ENCODE data around the gene MKI67. TPM values are rescaled to one million over a fixed set of nuclear protein-coding genes. Genes with fewer than 3 reads are reported as not detected.
A peak's percentile ranks its signal among the peaks of the same experiment; 100 is the strongest.
"Not testable (repeated sequence)": the region's sequence is repeated elsewhere in the genome, so short reads cannot be mapped to it uniquely, and the experiment has no call there.

The MKI67 gene, protein sequence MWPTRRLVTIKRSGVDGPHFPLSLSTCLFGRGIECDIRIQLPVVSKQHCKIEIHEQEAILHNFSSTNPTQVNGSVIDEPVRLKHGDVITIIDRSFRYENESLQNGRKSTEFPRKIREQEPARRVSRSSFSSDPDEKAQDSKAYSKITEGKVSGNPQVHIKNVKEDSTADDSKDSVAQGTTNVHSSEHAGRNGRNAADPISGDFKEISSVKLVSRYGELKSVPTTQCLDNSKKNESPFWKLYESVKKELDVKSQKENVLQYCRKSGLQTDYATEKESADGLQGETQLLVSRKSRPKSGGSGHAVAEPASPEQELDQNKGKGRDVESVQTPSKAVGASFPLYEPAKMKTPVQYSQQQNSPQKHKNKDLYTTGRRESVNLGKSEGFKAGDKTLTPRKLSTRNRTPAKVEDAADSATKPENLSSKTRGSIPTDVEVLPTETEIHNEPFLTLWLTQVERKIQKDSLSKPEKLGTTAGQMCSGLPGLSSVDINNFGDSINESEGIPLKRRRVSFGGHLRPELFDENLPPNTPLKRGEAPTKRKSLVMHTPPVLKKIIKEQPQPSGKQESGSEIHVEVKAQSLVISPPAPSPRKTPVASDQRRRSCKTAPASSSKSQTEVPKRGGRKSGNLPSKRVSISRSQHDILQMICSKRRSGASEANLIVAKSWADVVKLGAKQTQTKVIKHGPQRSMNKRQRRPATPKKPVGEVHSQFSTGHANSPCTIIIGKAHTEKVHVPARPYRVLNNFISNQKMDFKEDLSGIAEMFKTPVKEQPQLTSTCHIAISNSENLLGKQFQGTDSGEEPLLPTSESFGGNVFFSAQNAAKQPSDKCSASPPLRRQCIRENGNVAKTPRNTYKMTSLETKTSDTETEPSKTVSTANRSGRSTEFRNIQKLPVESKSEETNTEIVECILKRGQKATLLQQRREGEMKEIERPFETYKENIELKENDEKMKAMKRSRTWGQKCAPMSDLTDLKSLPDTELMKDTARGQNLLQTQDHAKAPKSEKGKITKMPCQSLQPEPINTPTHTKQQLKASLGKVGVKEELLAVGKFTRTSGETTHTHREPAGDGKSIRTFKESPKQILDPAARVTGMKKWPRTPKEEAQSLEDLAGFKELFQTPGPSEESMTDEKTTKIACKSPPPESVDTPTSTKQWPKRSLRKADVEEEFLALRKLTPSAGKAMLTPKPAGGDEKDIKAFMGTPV (N-terminal part only)
- total RNA-seq = 1.2 TPM

DNA sequence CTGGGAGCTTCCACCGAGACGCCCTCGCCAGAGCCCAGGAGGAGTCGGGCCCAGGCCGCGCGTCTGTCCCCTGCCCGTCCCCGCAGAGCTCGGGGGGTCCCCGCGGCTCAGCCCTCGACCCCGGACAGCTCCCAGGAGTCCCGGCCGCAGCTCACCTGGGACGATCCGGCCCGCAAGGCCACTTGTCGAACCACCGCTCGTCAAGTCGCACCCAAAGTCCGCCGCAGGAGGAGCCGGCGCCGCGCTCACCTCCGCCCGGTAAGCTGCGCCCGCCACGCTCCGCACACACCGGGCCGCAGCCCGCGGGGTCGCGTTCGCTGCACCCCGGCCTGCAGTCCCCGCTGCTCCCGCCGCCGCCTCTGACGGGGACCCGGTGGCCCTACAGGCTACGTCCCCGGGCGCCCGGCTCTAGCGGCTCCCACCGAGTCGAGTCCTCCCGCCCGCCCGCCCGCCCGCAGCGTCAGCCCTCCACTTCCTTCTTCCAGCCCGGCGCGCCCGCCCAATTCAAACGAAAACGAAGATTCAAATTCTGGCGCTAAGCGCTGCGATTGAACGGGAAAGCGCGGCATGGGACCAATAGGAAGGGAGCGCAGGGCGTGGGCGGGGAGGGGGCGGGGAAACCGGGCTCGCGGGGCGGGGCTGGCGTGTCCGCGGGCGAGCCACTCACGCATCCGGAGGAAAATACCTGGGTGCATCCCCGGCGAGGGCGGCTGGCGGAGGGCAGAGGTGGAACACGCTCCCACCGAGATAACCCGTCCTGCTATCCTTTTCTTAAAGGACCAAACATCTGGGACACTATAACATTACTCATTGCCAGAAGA lies at the start of gene MKI67:
MKI67 (minus strand) TSS at position 480 of the 821 bp plus-strand sequence. CDS start 756 bp downstream, outside the sequence.
- DNase-seq (ENCODE audit: low spot score in 2 of 2) (peak; percentile 81 to 92), FAIRE-seq (no peak)

DNA sequence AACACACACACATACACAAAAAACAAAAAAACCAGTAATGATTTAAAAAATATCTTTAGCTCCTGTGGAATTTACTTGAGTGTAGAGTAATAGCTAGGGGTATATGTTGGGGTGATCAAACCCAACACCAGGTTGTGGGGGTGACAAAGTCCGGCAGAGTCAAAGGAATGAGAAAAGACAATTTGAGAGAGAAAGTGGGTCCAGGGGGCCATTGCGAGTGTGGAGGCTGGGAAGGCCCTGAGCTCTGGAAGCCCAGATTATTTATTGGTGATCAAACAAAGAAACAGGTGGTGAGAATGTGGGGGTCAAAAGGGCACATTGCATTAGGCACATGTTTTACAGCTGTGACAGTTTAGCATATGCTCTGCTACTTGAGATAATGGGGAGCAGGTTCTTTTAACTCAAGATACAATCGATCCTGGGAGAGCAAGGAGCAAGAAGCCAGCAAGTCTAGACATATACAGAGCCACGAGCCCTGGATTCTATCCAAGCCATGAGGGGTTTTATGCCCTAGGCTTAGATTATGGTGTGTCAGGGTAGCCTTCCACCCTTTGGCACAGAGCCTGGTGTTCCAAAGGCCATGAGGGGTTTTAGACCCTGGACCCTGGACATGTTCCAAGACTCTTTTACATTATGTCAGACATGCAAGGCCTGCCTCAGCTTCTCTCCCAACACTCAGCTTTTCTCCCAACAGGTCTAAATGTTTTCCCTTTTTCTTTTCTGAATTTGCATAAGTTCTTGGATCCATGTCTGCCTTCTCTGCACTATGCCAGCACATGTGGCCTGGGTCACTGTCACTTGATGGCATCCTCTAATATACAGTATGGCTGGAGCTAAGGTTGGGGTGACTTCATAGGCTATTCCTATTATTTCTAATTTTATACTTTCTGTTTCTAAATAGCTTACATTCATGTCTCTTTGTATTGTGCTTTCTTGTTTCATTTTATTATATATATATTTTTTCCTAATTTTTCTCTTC lies 48.6 kb upstream of the MKI67 start:
- FAIRE-seq = no peak
- DNase-seq (ENCODE audit: low spot score in 2 of 2) = no peak

DNA sequence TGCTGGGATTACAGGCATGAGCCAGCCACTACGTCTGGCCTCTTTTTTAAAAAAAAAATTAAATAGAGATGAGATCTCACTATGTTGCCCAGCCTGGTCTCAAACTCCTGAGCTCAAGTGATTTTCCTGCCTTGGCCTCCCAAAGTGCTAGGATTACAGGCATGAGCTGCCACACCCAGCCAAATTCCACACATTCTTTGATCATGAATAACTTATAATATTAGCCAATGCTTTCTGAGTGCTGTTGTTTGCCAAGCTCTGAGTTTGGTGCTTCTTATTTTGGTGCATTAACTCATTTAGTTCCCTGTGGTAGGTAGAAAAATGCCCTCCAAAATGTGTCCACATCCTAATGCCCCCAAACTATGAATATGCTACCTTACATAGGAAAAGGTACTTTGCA lies 47.2 kb upstream of the MKI67 start:
- DNase-seq (ENCODE audit: low spot score in 2 of 2) = no peak
- FAIRE-seq = no peak

DNA sequence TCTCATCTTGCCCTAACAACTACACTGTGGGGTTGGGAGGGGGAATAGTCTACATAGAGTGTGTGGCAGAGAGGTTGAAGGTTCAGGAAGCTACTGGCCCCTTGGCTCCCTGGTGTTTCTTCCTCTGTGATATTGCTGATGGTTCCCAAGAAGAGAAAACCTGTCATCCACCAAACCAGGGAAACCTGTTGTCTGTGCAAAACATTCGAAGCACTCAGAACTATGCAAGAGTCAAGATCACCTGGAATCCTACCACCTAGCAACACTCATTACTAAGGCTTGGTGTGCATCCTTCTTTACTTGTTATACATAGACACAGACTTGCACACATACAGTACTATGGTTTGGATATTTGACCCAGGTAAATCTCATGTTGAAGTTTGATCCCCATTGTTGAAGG lies 46.5 kb upstream of the MKI67 start:
- FAIRE-seq = no peak
- no peak for DNase-seq (ENCODE audit: low spot score in 2 of 2)

DNA sequence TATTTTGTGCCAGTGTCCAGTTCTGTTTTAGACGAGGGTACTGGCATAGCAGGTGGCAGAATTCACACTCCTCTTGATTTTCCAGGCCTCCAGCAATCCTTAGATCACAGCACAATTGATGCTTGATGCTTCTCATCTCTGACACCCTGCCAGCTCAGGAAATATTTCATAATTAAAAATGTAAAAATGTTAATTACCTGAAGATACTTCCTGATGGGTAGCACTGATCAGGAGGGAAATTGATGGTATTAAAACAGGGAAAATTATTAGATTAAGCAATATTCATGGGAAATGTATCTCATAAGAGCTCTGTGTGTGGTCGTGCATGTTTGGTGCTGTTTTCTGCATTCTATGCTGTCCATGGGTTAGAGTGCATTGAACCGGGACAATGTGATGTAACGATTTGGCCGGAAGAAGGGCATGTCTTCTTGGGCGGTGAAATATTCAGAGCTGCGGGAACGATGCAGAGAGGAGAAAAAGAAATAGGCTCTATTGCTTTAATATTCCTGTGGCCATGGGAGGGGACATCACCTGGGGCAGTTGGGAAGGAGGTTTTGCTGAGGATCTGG lies 43.7 kb upstream of the MKI67 start:
- FAIRE-seq (no peak), DNase-seq (ENCODE audit: low spot score in 2 of 2) (no peak)

DNA sequence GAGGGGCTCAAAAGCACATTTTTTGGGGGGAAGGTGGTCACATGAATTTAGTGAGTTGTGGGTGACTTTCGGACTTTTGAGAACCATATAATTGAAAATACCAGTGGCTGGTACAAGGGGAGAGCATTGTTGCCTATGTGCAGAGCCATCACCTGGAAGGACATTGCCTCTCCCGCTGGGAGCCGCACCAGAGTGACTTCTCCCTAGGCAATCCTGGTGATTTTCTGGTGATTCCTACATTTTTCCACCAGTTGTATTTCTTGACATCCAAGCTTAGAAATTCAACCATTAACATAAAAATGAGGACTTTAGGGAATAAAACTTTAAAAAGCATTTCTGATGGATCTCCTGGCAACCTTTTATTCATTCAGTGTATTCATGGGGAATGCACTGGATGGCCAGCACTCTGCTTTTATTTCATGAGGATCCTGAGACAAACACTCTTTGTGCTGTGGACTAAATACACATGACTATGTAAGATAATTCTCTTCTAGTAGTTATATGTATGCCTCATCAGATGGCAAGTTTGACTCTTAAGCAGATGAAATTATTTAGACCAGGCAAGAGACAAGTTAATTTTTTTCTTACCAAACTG lies 41.8 kb upstream of the MKI67 start:
- DNase-seq (ENCODE audit: low spot score in 2 of 2) (no peak), FAIRE-seq (no peak)

DNA sequence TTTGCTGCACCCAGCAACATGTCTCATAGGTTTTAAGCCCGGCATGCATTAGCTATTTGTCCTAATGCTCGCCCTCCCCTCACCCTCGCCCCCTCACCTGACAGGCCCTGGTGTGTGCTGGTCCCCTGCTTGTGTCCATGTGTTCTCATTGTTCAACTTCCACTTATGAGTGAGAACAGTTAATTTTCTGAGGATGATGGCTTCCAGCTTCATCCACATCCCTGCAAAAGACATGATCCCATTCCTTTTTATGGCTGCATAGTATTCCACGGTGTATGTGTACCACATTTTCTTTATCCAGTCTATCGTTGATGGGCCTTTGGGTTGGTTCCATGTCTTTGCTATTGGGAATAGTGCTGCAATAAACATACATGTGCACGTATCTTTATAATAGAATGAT lies 40.9 kb upstream of the MKI67 start:
- FAIRE-seq; DNase-seq (ENCODE audit: low spot score in 2 of 2): not testable (repeated sequence)

DNA sequence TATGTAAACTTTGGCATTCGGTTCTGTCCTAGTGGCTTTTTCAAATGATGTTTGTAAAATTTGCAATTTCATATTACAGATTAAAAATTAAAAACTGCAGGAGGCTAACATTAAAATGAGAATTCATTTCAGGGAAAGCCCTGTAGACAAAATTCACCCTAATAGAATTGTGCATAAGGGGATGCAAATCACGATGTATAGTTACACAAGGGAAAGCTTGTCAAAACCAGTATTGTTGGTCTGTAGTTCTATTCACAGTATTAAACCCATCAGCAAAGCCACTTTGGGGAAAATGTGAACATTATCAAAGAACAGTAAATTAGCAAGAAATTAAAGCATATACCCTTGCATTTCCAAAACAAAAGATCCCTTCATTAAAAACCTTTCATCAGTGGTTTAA lies 39.9 kb upstream of the MKI67 start:
- DNase-seq (ENCODE audit: low spot score in 2 of 2) (no peak), FAIRE-seq (no peak)

DNA sequence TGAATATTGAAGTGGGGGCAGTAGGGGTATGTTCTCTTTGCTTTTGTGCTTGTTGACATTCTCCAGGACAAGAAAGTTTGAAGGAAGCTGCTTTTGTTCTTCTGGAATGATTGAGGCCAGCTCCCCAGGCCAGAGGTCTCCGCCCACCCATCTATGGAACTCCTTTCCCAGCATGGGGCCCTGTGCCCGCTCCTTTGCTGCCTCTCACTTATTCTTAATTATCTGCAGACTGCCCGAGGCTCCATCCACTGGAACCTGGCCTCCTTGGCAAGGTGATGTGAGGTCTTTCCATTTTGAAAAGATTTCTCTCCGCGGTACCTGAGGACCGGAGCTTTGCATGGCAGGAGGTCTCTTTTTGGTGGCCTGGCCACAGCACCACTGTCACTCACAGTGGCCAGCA lies 39.3 kb upstream of the MKI67 start:
- DNase-seq (ENCODE audit: low spot score in 2 of 2) (no peak), FAIRE-seq (no peak)

DNA sequence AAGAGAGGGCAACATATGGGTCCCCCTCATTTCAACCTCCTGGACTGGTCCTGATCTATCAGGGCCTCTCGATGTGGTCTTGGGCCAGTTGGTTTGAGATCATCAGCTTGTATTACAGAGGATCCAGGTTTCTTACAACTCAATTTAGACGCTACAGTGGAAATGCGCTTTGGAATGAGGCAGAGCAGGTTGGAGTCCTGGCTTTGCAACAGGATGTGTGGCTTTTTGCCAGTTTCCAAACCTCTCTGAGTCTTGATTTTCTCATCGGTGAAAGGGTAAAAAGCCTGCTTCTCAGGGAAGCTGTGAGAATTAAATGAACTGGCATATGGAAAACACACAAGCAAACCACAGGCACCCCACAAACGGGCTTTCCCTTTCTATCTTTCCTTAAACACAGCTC lies 37.5 kb upstream of the MKI67 start:
- FAIRE-seq = no peak

DNA sequence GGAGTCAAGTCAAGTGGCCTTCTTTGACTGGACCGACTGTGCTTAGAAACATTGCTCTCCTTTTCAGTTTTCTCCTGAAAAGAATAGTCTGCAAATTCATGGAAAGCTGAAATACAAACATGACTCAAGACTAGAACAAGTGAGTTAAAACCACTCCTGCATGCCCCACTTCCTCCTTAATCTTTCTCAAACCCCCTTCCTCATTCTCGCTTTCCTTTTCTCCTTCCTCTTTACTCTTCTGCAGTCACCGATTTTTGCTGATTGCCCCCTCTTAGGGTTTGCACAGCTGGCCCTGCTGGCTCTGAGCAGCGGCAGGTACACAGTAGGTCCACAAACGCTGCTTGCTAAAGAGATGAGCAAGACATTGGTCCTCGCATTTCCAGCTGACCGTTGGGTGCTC lies 34.8 kb upstream of the MKI67 start:
- FAIRE-seq (no peak), DNase-seq (ENCODE audit: low spot score in 2 of 2) (no peak)

More for the DNA sequence above, 37.5 kb upstream of the MKI67 start:
- no peak for DNase-seq (ENCODE audit: low spot score in 2 of 2)

DNA sequence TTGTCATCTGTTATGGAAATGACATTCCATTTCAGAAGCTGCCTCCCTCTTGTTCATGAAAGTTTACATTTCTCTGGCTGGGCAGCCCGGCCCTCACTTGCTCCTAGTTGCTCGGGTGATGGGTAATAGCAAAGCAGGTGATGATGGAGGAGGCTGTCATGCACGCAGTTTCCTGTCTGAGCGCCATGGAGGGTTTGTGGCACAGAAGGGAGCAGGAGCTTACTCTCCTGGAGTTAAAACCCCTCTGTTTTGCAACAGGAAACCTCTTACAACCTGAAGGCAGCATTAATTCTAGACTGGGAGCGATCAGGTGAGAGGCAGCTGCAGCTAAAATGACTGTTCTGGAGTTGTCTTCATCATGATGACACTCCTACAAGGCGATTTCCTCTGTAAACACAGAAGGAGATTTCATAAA lies 34.1 kb upstream of the MKI67 start:
- DNase-seq (ENCODE audit: low spot score in 2 of 2) (no peak), FAIRE-seq (no peak)

DNA sequence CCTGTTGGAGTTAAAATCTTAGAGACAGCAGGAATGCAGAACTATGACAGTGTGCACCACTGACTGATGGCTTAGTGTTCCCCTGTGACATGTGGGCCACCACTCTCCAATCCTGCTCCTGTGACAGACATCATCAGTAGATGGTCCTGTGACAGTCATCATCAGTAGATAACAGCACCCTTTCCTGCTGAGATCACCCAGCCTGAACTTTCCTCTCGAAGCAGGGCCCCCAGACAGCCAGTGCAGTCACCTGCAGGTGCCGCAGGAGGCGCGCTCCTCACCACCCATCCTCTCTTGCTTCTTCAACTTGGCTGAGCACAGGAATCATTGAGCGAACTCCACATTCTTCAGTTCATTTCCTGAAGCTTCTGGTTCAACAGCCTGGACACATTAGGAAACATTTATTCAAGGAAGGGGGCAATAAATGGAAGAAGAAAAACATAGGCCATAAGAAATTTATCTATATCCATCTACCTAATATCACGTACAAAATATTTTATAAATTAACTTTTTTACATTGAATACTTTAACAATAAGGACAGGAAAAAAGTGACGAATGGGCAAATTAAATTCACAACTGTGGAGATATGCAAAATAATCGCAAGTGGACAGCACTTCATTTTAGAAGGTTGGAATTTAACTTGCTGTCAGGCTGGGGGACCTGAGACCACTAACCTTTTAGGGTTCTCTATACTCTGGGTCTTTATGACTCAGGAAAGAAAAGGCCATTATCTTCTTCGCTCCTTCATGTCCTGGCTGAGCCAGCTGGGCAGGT lies 32.0 kb upstream of the MKI67 start:
- DNase-seq (ENCODE audit: low spot score in 2 of 2) = no peak
- FAIRE-seq = no peak

DNA sequence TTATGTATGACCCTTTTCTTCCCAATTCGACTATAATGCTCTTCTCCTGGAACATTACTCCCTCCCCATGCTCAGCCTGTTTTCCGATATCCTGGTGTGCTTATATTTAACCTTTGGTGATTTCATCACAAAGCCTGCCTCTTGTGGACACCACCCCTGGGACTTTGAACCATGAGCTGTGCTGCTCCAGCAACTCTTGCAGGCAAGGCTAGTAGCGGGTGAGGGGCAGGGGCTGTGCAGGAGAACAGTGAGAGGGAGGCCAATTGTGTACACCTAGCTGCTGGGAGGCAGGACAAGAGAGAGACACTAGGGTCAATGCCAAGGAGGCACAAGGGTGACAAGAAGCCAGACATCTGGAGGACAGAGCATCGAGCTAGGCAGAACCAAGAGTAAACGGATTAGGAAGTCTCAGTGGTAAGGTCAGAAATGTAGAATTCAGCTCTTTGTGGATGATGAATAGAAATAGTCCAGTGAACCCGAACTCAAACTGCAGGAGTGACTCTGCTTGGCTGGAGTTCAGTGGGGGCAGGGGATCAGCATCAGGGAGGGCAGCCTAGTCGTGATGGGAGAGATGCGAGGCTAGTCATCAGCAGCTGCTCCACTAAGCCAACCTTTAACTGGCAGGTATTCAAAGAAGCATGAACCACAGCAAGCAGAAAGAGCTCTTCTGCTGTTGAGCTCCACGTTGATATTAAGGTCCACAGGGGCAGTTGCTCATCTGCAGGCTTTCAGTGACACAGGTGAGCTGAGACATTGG lies 31.0 kb upstream of the MKI67 start:
- no peak for DNase-seq (ENCODE audit: low spot score in 2 of 2)

DNA sequence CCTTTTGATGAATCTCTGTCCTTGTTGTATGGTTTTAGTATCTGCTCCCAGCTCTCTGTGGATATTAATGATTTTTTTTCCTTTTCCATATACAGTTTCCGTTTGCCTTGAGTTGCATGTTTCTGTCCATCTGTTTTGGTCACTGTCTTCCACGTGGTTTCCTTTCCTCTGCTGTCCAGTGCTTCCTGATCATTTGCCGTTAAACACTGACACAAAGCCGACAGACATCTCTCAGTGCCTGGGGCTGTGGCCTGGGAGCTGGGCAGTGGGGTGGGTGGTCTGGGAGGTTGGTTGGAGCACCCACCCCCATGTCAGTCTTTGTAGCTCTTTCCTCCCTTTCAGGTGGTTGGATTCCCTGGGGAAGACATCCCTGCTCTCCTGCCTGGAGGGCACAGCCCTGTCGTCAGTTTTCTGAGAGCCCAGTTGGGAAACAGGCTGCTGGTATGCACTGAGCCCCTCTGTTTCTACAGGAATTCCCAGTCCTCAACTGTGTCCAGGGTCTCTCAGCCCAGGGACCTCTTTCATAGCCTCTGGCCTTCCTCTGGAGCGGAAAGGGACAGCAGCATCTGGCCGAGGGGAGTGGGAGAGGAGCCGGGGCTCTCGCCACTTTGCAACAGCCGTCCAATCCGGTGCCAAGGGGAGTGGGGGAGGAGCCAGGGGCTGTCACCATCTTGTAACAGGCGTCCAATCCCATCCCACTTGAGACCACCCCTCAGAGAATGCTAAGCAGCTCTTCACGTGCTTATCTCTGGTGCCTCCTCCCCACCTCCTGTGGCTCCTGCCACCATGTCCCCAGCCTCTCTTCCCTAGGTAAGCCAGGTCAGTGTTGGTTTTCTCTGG lies 26.7 kb upstream of the MKI67 start:
- FAIRE-seq (no peak), DNase-seq (ENCODE audit: low spot score in 2 of 2) (no peak)

More for the DNA sequence above, 31.0 kb upstream of the MKI67 start:
- FAIRE-seq = no peak

DNA sequence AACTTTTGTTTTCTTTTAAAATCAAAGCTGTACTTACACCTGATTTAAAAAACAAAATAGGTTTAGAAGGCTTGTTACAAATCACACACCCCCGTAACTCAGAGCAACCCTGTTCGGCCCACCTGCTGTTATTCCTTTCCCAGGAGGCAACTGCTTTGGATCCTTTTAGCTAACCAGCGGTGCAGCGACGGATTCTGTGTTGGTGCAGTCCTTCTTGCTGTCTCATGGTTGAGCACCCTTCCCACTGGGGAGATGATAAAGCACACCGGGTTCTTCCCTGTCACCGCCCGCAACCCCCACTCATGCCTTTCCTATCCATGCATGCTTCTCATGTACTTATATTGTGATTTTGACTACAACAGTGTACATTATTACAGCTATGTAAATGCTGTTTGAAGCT lies 24.8 kb upstream of the MKI67 start:
- DNase-seq (ENCODE audit: low spot score in 2 of 2) = no peak
- FAIRE-seq = no peak
